Medulla oblongata (tissue), 1 donor: ENCODE measurements around the gene SLC25A18.

Experiments used
- DNase-seq: peaks from one replicate; pipeline ENCODE4 v3.0.0-alpha.2; 2015; ENCODE audit errors: extremely low spot score

The SLC25A18 gene

GRCh38 chr22:17570851-17571631, 7.7 kb downstream of the SLC25A18 start:
- DNase-seq = peak; percentile 92

GRCh38 chr22:17575151-17575550, 11.9 kb downstream of the SLC25A18 start:
- no peak for DNase-seq

- DNase-seq = peak; percentile 76
Measured at GRCh38 chr22:17575681-17576080, 12.4 kb downstream of the SLC25A18 start.

GRCh38 chr22:17576470-17576869, 13.2 kb downstream of the SLC25A18 start:
- no peak for DNase-seq

GRCh38 chr22:17578136-17578754, 14.9 kb downstream of the SLC25A18 start:
- DNase-seq = peak; percentile 91

- no peak for DNase-seq
Measured at GRCh38 chr22:17579535-17579981, 16.3 kb downstream of the SLC25A18 start.

GRCh38 chr22:17580441-17581031, 17.2 kb downstream of the SLC25A18 start:
- DNase-seq = no peak

GRCh38 chr22:17581056-17581455, 17.8 kb downstream of the SLC25A18 start:
- no peak for DNase-seq

- no peak for DNase-seq
Measured at GRCh38 chr22:17581631-17582030, 18.3 kb downstream of the SLC25A18 start.

GRCh38 chr22:17583151-17583550, 19.9 kb downstream of the SLC25A18 start:
- no peak for DNase-seq

GRCh38 chr22:17586831-17587440, 23.6 kb downstream of the SLC25A18 start:
- no peak for DNase-seq

GRCh38 chr22:17587629-17588028, 24.3 kb downstream of the SLC25A18 start:
- DNase-seq = no peak

GRCh38 chr22:17588606-17589005, 25.3 kb downstream of the SLC25A18 start:
- DNase-seq = no peak

GRCh38 chr22:17589810-17590375, 26.6 kb downstream of the SLC25A18 start:
- no peak for DNase-seq

- DNase-seq = no peak
Measured at GRCh38 chr22:17590586-17590985, 27.3 kb downstream of the SLC25A18 start.

GRCh38 chr22:17592201-17592600, 28.9 kb downstream of the SLC25A18 start:
- no peak for DNase-seq

GRCh38 chr22:17596226-17596625, 32.9 kb downstream of the SLC25A18 start:
- no peak for DNase-seq

- DNase-seq = no peak
Measured at GRCh38 chr22:17597217-17597616, 33.9 kb downstream of the SLC25A18 start.

- DNase-seq = no peak
Measured at GRCh38 chr22:17598318-17598717, 35.0 kb downstream of the SLC25A18 start.

GRCh38 chr22:17601031-17601430, 37.7 kb downstream of the SLC25A18 start:
- DNase-seq = no peak

GRCh38 chr22:17603668-17604067, 40.4 kb downstream of the SLC25A18 start:
- DNase-seq = no peak

- DNase-seq = no peak
Measured at GRCh38 chr22:17606496-17606895, 43.2 kb downstream of the SLC25A18 start.
